ENCODE results near the gene GLI3.

GLI3 gene

GRCh38 chr7:42022056-42022455 lies 215.0 kb downstream of the GLI3 start:
- no peak for DNase-seq

GRCh38 chr7:42021631-42022030 lies 215.4 kb downstream of the GLI3 start:
- no peak for DNase-seq

DNA sequence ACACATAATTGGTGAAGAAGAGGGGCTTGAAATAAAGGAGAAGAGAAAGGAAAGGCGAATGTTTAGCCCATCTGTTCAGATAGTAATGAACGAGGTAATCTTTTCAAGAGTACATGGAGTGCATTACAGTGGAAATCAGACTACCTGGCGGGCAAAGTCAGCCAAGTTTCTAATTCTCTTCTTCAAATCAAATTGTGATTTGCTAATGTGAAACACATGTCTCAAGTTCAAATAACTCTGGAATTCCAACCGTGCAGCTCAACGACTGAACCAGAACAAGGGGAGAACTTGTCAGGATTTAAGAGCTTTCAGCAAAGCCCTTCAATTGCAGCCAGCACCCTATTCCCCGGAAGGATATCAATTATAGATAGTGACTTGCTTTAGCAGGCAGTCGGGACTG lies 216.9 kb downstream of the GLI3 start:
- DNase-seq: no peak

GRCh38 chr7:42017349-42017986 lies 219.5 kb downstream of the GLI3 start:
- no peak for DNase-seq

- no peak for DNase-seq
These were observed 220.5 kb downstream of the GLI3 start for GRCh38 chr7:42016517-42016916.

DNA sequence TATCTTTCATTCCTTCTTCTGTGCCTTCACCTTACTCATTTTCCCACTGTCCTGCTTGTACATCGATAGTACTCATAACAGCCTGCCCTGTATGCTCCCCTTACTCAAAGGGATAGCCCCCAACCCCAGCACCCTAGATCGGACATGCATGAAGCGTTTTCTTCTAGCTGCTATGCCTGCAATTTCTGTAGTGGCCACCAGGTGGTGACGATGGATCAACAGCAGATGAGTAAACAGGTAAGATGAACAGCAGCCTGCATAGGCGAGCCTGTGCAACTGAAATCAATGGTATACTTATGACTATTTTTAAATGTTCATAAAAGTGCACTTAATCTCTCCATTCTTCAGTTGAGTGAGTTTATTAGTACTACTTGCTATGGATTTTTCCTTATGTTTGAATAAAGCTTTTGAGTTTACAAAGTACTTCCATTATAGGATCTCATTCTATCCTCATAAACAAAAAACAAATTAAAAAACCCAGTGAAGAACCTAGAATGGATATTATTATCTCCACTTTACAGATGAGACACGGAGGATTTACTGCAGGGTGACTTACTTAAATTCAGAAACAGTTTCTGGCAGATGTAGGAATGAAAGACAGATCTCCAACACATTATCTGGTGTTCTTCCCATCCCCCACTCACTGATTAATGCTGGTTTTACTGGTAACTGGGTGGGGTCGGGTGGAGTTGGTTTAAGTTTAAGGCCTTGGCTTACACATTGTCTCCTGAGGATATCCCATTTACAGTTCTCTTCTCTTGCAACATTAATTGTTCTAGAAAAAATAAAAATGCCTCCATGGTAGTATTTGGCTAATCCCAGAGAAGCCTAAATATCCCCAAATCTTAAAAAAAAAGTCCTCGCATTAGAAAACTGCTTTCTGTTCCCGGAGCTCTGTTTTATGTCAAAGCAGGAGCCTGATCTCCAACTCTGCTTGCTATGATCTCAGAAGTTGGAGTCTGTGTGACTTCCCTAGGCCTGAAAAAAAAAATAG lies 222.1 kb downstream of the GLI3 start:
- DNase-seq: no peak

DNA sequence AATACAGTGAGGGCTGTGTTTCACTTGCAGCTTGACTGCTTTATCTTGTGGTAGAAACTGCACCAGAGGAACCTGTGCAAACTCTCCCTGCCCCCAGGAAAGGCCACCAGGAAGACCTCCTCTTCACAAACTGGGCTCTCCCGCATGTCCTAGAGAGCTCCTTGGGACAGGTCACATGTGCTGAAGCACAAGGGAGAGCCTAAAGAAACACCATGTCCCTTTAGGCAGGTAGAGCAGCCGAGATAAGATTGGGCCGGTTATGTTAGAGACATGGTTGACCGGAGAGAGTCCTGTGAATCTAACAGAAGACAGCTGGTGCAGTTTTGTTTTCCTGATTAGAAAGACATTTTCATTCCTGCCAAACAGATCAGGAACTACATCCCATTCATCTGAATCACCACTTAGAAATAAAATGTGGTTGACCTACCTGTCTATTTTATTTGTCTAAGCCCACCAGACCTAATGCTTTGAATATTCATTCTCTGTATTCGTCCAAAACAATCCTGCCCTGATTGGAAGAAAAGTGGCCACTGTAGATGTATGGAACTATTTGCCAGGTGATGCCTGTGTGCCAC lies 224.1 kb downstream of the GLI3 start:
- no peak for DNase-seq

GRCh38 chr7:42012313-42012712 lies 224.7 kb downstream of the GLI3 start:
- DNase-seq: no peak

DNA sequence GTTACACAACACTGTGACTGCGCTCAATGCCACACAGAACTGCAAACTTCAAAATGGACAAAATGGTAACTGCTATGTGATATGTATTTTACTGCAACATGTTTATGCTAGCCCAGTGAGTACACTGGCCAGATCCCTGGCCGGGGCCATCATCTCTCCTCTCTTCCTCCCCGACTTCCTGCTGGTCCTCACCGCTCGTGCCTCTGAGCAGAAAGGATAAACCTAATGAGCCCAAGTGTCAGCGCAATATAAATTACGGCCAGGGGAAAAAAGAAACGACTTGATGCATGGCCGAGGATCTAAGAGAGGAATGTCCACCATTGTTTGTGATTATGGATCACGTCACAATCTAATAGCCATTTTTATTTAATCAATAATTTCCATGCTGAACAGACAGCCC lies 225.2 kb downstream of the GLI3 start:
- DNase-seq: no peak

DNA sequence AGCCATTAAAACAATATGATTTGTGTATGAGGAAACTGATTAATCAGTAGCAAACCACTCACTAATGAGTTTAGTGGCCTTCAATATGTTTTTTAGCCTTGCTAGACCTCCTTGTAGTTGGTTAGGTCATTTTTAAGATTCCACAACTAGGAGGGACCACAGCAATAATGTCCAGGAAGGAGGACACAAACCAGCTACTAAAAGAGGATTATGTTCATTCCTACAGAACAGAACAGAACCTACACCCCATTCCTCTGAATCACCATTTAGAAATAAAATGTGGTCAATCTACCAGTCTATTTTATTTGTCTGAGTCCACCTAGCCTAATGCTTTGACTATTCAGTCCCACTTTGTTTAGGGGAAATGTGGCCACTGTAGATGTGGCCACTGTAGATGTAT lies 226.3 kb downstream of the GLI3 start:
- no peak for DNase-seq

GRCh38 chr7:42006801-42007513 lies 230.1 kb downstream of the GLI3 start:
- DNase-seq: no peak

DNA sequence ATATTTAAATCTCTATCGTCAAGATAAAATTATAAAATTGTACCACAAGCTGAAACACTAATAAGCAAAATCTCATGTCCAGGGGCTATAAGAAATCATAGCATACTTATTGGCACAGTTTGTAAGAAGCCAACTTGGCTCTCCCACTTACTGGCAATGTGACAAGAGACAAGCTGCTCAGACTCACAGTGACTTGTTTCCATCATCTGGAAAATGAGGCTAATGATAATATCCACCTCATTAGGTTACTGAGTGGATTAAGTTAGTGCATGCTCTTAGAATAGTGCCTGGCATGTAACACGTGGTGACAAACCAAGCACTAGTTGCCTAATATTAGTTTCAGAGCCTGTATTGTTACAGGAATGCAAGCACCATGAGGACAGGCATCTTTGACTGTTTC lies 234.4 kb downstream of the GLI3 start:
- DNase-seq: no peak

- no peak for DNase-seq
These were observed 237.2 kb downstream of the GLI3 start for GRCh38 chr7:41999736-42000283.

DNA sequence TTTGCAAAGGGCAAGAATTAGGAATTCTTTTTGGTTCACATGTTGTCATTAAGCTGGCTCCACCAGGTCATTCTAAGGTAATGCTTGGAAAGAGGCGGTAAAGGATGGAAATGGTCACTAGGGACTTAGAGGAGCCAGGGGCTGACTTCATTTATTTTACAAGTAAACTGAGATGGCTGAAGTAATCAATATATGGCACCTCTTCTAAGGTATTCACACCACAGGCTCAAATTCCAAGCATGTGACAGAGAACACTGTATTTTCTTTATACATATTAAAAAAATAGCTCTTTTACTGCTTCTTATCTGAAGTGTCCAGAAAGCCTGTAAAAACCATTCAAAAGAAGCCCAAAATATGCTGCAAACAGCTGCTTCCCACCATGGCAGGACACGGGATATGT lies 239.0 kb downstream of the GLI3 start:
- DNase-seq: no peak

DNA sequence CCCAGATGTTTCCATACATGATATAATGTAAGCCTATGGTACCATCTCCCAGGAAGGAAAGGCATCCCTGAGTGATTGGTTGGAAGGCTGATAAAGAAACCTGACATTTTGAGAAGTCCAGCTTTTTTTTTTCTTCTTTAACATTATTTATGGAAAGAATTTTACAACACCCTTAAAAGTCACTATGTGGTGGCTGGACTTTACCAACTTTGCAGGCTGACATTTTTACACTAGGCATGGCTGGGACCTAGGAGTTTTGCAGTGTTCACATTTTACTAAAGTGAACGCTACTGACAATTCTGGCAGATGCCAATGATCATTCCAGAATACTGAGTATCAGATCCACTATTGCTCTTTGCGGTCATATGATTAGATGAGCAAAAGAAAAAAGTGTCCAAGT lies 239.9 kb downstream of the GLI3 start:
- DNase-seq: no peak

DNA sequence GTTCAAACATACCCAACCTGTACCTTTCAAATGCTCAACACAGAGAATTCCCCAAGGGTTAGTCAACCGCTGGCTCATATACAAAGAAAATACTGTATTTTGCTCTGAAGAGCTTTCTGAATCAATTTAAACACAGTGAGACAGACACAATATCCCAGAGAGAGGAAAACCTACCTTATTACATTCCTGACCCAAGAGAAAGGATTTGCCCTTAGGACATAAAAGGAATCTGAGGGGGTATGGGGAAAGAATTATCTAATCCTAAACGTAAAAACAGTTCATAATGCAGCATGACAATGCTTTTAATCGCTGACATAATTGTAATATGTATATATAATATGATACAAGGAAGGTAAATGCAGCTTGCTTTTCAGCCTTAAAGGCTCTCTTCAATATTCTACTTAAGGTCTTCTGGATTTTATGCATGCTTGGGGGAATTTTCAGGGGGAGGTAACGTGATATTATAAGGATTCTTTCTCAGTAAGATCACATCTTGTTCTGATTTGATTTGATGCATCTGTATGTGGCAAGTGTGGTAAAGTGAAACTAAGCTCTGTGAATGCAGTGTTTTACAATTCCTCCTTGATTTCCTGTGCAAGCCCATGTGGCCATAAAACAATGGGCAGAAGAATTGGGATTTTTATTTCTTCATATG lies 240.5 kb downstream of the GLI3 start:
- DNase-seq: no peak

- no peak for DNase-seq
These were observed 241.3 kb downstream of the GLI3 start for GRCh38 chr7:41995632-41996271.

GRCh38 chr7:41994746-41995110 lies 242.3 kb downstream of the GLI3 start:
- no peak for DNase-seq

- DNase-seq: no peak
These were observed 242.8 kb downstream of the GLI3 start for GRCh38 chr7:41994036-41994745.

DNA sequence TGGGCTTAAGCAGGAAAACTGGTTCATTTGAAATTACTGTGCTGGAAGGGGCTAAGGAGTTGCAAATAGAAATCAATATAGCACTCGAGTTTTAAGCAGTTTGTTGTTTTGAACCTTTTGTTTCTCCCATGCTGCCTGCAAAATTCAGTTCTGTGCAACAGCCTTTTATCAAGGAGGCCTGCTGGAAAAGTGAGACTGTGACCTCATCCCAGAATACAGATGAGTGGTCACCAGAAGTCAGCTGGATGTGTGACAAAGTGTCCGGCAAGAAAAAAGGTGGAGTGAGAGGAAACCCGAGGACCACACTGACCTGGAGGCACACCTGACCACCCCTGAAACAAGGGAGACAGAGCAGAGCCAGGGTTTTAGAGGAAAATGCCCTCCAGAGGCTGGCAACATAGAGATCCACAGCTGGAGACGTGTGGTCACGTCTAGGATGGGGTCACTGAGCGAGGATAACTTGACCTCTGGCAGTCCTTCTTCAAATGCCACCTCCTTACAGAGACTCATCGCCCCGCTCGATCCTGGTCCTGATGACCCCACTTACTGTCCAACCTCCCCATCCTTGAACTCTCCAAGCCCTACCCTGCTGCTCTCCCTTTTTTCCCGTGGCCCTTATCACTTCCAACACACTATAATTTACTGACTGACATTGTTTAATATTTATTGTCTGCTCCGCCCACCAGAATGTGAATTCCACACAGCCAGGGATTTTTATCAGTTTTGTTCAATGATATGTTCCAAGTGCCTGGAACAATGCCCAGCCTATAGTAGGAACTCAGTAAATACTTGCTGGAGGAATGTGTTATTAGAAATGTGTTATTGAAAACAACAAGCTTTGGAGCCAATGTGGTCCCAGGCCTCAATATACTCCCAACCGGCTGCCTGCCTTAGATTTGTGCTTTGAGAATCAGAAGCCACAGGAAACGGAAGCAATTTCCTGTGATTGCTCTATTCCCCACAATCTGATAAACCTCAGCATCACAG lies 243.8 kb downstream of the GLI3 start:
- DNase-seq: no peak
